Left ventricle myocardium superior (tissue), 1 donor: ENCODE measurements around the gene KRTAP10-5. TPM values are rescaled to one million over a fixed set of nuclear protein-coding genes. Genes with fewer than 3 reads are reported as not detected.
"Not testable (repeated sequence)": the region's sequence is repeated elsewhere in the genome, so short reads cannot be mapped to it uniquely, and the experiment has no call there.

Experiments used
- ATAC-seq: fragments of 200-7000 bp; cut with Tn5 transposase; one replicate; pipeline ENCODE4 v1.9.1; 2020; ENCODE audit warnings: mild to moderate bottlenecking, moderate library complexity
- DNase-seq: peaks from one replicate; pipeline ENCODE4 v3.0.0-alpha.2; 2020
- intact Hi-C: fragments of 100-400 bp; cut with micrococcal nuclease; formaldehyde crosslinking; loops from one replicate; pipeline ENCODE4 v1.11.0; 2022
- long read RNA-seq: library from polyadenylated mRNA; unstranded; transcript quantifications from one replicate; pipeline ENCODE4 v2.0.0, GENCODE V29; 2021
- total RNA-seq: library from RNA; stranded (reverse); fragmentation: NEBNext Ultra II Directional; extraction: Animal tissue kit (Norgen Biotek cat#: 25700); gene quantifications from one replicate; pipeline ENCODE4 v1.2.1, GENCODE V29; 2021
- donor health status: DM: no; HTN: yes; CAD: no; lungs with severe emphysema.

The KRTAP10-5 gene
- total RNA-seq: not detected
- long read RNA-seq: 0 reads

- ATAC-seq: peak; percentile 43
- intact Hi-C loops: not testable (repeated sequence)
- DNase-seq: peak; percentile 47
Measured at GRCh38 chr21:44580231-44580821, at the start of gene KRTAP10-5. KRTAP10-5 (minus strand) TSS chr21:44580604; CDS start chr21:44580578, 26 bp downstream.

GRCh38 chr21:44628707-44629391 is 48.4 kb upstream of the KRTAP10-5 start:
- intact Hi-C loops: no loop called here
- peak; percentile 84 for ATAC-seq

GRCh38 chr21:44627831-44628233 is 47.4 kb upstream of the KRTAP10-5 start:
- DNase-seq, ATAC-seq, intact Hi-C loops: not testable (repeated sequence)

More at GRCh38 chr21:44628707-44629391, 48.4 kb upstream of the KRTAP10-5 start:
- DNase-seq: no peak

- ATAC-seq, intact Hi-C loops: not testable (repeated sequence)
Measured at GRCh38 chr21:44627181-44627822, 46.9 kb upstream of the KRTAP10-5 start.

GRCh38 chr21:44626673-44627143 is 46.3 kb upstream of the KRTAP10-5 start, which contains the start of gene KRTAP10-9:
KRTAP10-9 (plus strand) TSS chr21:44627093; CDS start chr21:44627172, 79 bp downstream.
- ATAC-seq (no peak), DNase-seq (no peak)
- intact Hi-C loops: no loop called here

More at GRCh38 chr21:44627181-44627822, 46.9 kb upstream of the KRTAP10-5 start:
- not testable (repeated sequence) for DNase-seq

- DNase-seq (no peak), ATAC-seq (peak; percentile 10)
- intact Hi-C loops: no loop called here
Measured at GRCh38 chr21:44626262-44626661, 45.9 kb upstream of the KRTAP10-5 start.

- peak; percentile 78 for ATAC-seq
- intact Hi-C loops: no loop called here
- DNase-seq: no peak
Measured at GRCh38 chr21:44625756-44626155, 45.4 kb upstream of the KRTAP10-5 start.

- DNase-seq (no peak), ATAC-seq (no peak)
- intact Hi-C loops: no loop called here
Measured at GRCh38 chr21:44623575-44623974, 43.2 kb upstream of the KRTAP10-5 start.

GRCh38 chr21:44619886-44620285 is 39.5 kb upstream of the KRTAP10-5 start:
- intact Hi-C loops: no loop called here
- no peak for DNase-seq
- ATAC-seq: no peak

- ATAC-seq (no peak), DNase-seq (no peak)
- intact Hi-C loops: no loop called here
Measured at GRCh38 chr21:44618909-44619308, 38.5 kb upstream of the KRTAP10-5 start.

- peak; percentile 85 for ATAC-seq
- peak; percentile 57 for DNase-seq
- intact Hi-C loops: no loop called here
Measured at GRCh38 chr21:44618504-44618903, 38.1 kb upstream of the KRTAP10-5 start.

GRCh38 chr21:44617071-44617501 is 36.7 kb upstream of the KRTAP10-5 start:
- ATAC-seq (no peak), DNase-seq (no peak)
- intact Hi-C loops: no loop called here

- ATAC-seq (no peak), DNase-seq (no peak)
- intact Hi-C loops: no loop called here
Measured at GRCh38 chr21:44616591-44616926, 36.2 kb upstream of the KRTAP10-5 start.

GRCh38 chr21:44615911-44616590 is 35.6 kb upstream of the KRTAP10-5 start:
- intact Hi-C loops: no loop called here

GRCh38 chr21:44615466-44615865 is 35.1 kb upstream of the KRTAP10-5 start:
- DNase-seq (no peak), ATAC-seq (no peak)
- intact Hi-C loops: no loop called here

More at GRCh38 chr21:44615911-44616590, 35.6 kb upstream of the KRTAP10-5 start:
- no peak for DNase-seq
- no peak for ATAC-seq

GRCh38 chr21:44614961-44615391 is 34.6 kb upstream of the KRTAP10-5 start:
- intact Hi-C loops: no loop called here
- no peak for ATAC-seq
- no peak for DNase-seq

GRCh38 chr21:44614161-44614631 is 33.8 kb upstream of the KRTAP10-5 start:
- DNase-seq: no peak
- intact Hi-C loops: no loop called here
- ATAC-seq: no peak

GRCh38 chr21:44613386-44614155 is 33.2 kb upstream of the KRTAP10-5 start:
- ATAC-seq: no peak
- intact Hi-C loops: no loop called here
- no peak for DNase-seq
